Measurements from ENCODE around the gene PDE1A.

DNA sequence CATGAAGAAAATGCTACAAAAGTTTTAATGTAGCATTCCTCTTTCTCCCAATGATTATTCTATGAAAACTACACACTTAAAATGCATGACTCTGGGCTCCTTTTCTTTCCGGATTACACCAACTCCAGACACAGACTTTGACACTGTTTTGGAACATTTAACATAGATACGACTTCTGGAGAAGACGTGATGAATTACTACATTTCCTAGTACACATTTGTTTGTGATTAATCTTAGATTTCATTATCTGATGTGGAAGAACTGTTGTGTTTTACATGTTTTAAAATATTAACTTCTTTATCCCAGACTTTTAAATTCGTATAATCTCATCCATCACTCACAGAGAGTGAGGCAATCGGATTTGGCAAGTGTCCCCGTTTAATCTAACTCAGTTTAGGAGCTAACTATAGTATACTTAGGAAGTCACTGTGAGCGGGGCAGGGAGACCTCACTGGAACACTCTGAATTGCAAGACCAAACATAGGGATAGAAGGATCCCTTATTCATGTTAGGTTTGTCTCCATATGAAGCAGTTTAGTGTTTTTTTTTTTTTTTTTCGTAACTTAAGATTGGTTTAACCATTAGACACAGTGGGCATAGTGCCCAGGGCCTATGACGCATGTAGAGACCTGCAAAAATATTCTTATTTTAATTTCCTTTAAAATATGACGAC, 66.7 kb downstream of the PDE1A start:
- TF ChIP-seq ZNF274 (IDR thresholded peaks at IDR 0.05; ENCODE audit: low read depth, low read length) (no peak), SUZ12 (IDR thresholded peaks at IDR 0.05; ENCODE audit: extremely low read depth, insufficient read depth, insufficient read length) (no peak), YY1 (IDR thresholded peaks at IDR 0.05; ENCODE audit: insufficient read depth, insufficient read length) (no peak)
